SK-MEL-5 (cell line): ENCODE measurements around the gene ANO6. TPM values are rescaled to one million over a fixed set of nuclear protein-coding genes. Genes with fewer than 3 reads are reported as not detected.
A peak's percentile ranks its signal among the peaks of the same experiment; 100 is the strongest.
"Not testable (repeated sequence)": the region's sequence is repeated elsewhere in the genome, so short reads cannot be mapped to it uniquely, and the experiment has no call there.

ENCODE experiments used
- DNase-seq: peaks from one replicate; pipeline ENCODE4 v3.0.0-alpha.2; 2016; ENCODE audit warnings: low read depth, low spot score
- in situ Hi-C: cut with HindIII; loops from 2 replicates; pipeline ENCODE4 v1.10.0; 2016; ENCODE audit warnings: low sequenced_read_pairs, high pct_unique_total_duplicates, low pct_unique_long_range_greater_than_20kb
- total RNA-seq: library from RNA; depleted of rRNA; stranded (reverse); fragments of >200 nt; shearing (Covaris generic); gene quantifications from 2 replicates; pipeline ENCODE4 v1.2.3, GENCODE V29; 2014

Gene ANO6
- total RNA-seq, 1 experiment from 2014 or later: 30.2 TPM

- DNase-seq: no peak
- in situ Hi-C loops: no loop called here
Observed at GRCh38 chr12:45315462-45315861, 99.6 kb downstream of the ANO6 start.

DNA sequence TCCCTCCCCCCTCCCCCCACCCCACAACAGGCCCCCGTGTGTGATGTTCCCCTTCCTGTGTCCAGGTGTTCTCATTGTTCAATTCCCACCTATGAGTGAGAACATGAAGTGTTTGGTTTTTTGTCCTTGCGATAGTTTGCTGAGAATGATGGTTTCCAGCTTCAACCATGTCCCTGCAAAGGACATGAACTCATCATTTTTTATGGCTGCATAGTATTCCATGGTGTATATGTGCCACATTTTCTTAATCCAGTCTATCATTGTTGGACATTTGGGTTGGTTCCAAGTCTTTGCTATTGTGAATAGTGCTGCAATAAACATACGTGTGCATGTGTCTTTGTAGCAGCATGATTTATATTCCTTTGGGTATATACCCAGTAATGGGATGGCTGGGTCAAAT lies 101.4 kb downstream of the ANO6 start:
- DNase-seq, in situ Hi-C loops: not testable (repeated sequence)

DNA sequence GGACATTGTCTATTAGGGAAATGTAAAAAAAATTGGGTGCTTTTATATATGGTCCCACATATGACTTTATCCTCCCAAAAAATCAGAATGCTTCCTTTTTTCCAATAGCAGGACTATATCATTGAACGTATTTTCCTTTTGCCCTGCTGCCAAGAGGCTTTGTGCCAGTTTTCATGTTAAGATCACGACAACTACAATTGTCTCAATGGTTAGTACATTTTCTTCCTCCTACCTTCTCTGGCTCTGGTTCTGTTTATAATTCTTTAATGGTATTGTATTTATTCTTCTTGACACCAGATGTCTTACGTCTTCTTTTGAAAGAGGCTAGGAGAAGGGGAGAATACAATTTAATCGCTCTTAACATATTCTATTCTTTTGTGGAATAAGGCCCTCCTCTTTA lies 106.9 kb downstream of the ANO6 start:
- in situ Hi-C loops: no loop called here
- DNase-seq: no peak

DNA sequence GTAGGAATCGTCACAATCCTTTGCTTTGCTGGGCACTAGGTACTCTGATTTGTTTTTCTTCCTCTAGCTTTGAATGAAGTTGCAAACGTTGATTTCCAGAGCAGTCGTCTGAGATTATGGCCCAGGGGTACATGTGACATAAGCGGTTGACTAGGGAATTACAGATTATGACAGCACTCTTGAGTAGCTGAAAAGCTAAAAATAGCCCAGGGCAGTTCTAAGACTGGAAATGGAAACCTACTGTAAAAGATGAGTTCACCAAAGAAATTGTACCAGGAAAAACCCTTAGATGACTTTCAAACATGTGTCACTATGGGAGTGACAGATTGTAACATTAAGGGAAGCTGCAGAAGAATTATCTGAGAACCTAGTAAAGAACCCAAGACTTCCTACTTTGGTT lies 108.5 kb downstream of the ANO6 start:
- no peak for DNase-seq

GRCh38 chr12:45326358-45326975 lies 110.6 kb downstream of the ANO6 start:
- DNase-seq: no peak
- in situ Hi-C loops: no loop called here

More for the DNA sequence above, 108.5 kb downstream of the ANO6 start:
- in situ Hi-C loops: no loop called here

GRCh38 chr12:45327823-45328383 lies 112.0 kb downstream of the ANO6 start:
- DNase-seq: no peak

GRCh38 chr12:45329238-45329637 lies 113.3 kb downstream of the ANO6 start:
- no peak for DNase-seq
- in situ Hi-C loops: no loop called here

More at GRCh38 chr12:45327823-45328383, 112.0 kb downstream of the ANO6 start:
- in situ Hi-C loops: no loop called here

GRCh38 chr12:45329702-45330101 lies 113.8 kb downstream of the ANO6 start:
- in situ Hi-C loops: no loop called here
- no peak for DNase-seq

GRCh38 chr12:45331552-45331951 lies 115.7 kb downstream of the ANO6 start:
- no peak for DNase-seq
- in situ Hi-C loops: no loop called here

DNA sequence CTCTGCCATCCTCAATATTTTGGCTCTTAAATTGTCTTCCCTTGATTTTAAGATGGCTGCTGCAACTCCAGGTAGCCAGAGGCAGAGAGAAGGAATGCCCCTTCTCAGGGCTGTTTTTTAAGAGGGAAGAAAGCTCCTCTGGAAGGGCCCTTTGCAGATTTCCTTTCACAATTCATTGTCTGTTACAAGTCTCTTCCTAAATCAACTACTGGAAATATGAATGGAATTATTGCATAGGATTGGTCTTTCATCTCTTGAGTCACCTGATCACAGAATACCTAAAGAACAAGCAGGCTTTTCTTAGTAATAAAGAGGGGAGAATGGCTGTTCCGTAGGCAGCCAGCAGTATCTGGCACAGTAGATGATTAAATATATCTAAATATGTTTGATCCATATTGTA lies 118.5 kb downstream of the ANO6 start:
- in situ Hi-C loops: no loop called here
- DNase-seq: peak; percentile 66

- in situ Hi-C loops: no loop called here
- DNase-seq: peak; percentile 32
Observed at GRCh38 chr12:45336331-45336730, 120.4 kb downstream of the ANO6 start.

GRCh38 chr12:45336762-45337596 lies 121.1 kb downstream of the ANO6 start:
- in situ Hi-C loops: no loop called here
- DNase-seq: no peak

DNA sequence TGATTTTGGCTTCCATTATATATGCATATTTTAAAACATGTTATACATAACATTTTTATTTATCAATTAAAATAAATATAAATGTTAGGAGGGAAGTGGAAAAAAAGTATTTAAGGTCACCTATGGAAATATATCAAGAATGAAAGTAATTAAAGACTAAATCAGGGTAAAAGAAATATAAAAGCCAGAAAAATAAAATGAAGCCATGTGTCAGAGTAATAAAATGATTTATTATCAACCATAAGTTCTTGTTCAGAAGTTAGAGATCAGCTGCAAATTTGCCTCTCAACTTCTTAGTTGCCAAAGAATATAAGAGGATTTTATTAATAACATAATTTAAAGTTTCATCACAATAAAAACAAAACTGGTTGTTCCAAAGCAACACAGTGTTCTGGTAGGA lies 121.9 kb downstream of the ANO6 start:
- no peak for DNase-seq
- in situ Hi-C loops: no loop called here

DNA sequence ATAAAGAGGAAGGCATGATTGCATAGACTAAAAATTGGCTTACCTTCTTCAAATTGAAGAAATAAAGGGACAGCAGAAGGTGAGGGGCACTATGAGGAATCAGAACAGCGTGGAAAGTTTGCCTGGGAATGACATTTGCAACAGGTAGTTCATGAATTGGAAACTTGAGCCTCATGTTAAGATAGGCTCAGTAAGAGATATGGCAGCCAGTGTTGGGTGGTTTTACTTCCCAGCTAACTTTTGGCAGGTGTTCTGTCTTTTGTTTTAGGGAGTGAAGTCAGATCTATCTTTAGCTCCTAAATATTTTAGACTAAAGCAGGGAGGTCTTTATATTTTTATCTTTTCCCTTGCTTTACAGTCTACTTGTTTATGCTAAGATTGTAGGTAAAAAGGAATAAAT lies 122.4 kb downstream of the ANO6 start:
- DNase-seq: no peak
- in situ Hi-C loops: no loop called here

DNA sequence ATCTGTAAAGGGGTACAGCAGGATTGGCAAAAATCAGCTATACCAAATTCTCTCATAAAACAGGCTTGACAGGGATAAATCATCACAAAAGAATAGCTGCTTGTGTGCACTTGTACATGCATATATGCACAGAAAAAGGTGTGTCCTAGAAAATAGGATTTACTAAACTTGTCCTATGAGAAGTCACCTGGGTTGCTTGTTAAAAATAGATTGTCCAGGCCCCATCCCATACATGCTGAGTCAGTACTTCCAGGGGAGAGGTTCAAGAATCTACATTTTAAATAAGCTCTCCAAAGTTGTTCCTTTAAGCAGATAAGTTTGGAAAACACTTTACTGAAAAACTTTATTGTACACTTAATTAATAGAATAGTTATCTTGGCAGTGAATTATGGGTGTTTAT lies 123.1 kb downstream of the ANO6 start:
- no peak for DNase-seq
- in situ Hi-C loops: no loop called here

- DNase-seq: no peak
- in situ Hi-C loops: no loop called here
Observed at GRCh38 chr12:45342171-45342570, 126.3 kb downstream of the ANO6 start.

DNA sequence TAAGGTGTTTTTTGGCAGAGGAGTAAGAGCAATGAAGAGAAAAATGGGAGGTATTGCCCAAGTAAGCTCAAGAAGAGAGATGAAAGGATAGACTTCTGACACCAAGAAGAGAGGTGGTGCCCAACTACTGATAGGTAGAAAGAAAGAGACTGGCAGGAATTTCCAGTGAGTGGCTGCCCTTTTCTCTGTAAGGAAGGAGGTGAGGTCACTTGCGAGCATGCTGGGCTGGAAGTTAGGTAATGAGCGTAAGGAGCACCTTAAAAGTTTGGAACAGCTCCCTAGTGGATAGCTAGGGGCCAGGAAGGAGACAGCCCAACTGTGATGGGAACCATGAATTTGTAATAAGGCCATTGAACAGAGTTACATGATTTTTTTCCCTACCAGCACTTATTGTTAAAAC lies 127.0 kb downstream of the ANO6 start:
- no peak for DNase-seq
- in situ Hi-C loops: no loop called here

- in situ Hi-C loops: no loop called here
- DNase-seq: no peak
Observed at GRCh38 chr12:45343269-45344051, 127.6 kb downstream of the ANO6 start.
